Karpas-422 (cell line): Measurements from ENCODE around the gene ANKS1B. TPM values are rescaled to one million over a fixed set of nuclear protein-coding genes. Genes with fewer than 3 reads are reported as not detected.
"Not testable (repeated sequence)": the region's sequence is repeated elsewhere in the genome, so short reads cannot be mapped to it uniquely, and the experiment has no call there.

Experiments used
- DNase-seq: peaks from one replicate; pipeline ENCODE4 v3.0.0-alpha.2; 2015
- H2AFZ ChIP-seq: fragments of 200-600 bp; sonication (generic); 2 replicates; pipeline ENCODE4 v1.6.1; 2014; ENCODE audit warnings: antibody characterized with exemption, low read length, mixed read lengths
- H3K27ac ChIP-seq: fragments of 200-600 bp; sonication (generic); 2 replicates; pipeline ENCODE4 v1.5.1; 2014; ENCODE audit warnings: mild to moderate bottlenecking, low read length, moderate library complexity
- H3K27me3 ChIP-seq: fragments of 200-600 bp; sonication (generic); 2 replicates; pipeline ENCODE4 v1.6.1; 2014; ENCODE audit warnings: low read length, mixed read lengths
- H3K36me3 ChIP-seq: fragments of 200-600 bp; sonication (generic); 2 replicates; pipeline ENCODE4 v1.6.1; 2014; ENCODE audit warnings: low read length, mixed read lengths; ENCODE audit not compliant: insufficient read depth
- H3K4me1 ChIP-seq: fragments of 200-600 bp; sonication (generic); 2 replicates; pipeline ENCODE4 v1.6.1; 2014; ENCODE audit warnings: mild to moderate bottlenecking, low read length, mixed read lengths
- H3K4me2 ChIP-seq: fragments of 200-600 bp; sonication (generic); 2 replicates; pipeline ENCODE4 v1.6.1; 2014; ENCODE audit warnings: low read length, low read depth, mild to moderate bottlenecking; ENCODE audit not compliant: poor library complexity, severe bottlenecking
- H3K4me3 ChIP-seq: fragments of 200-600 bp; sonication (generic); 2 replicates; pipeline ENCODE4 v1.5.1; 2014; ENCODE audit warnings: mild to moderate bottlenecking, antibody characterized with exemption, low read length, mixed read lengths
- H3K79me2 ChIP-seq: fragments of 200-600 bp; sonication (generic); 2 replicates; pipeline ENCODE4 v1.6.1; 2014; ENCODE audit warnings: mild to moderate bottlenecking, low read length, mixed read lengths
- H3K9ac ChIP-seq: fragments of 200-600 bp; sonication (generic); 2 replicates; pipeline ENCODE4 v1.6.0; 2014; ENCODE audit warnings: low read length
- H3K9me2 ChIP-seq: fragments of 200-600 bp; sonication (generic), shearing (Covaris generic); replicated peaks from 2 replicates; pipeline ENCODE4 v1.6.0; 2014; ENCODE audit warnings: mild to moderate bottlenecking, low read length, moderate library complexity; ENCODE audit not compliant: insufficient read depth
- H3K9me3 ChIP-seq: fragments of 300-700, 200-600 bp; sonication (generic); 2 replicates; pipeline ENCODE4 v1.6.1; 2014; ENCODE audit warnings: low read length, mixed read lengths
- H4K20me1 ChIP-seq: fragments of 200-600 bp; sonication (generic); 2 replicates; pipeline ENCODE4 v1.6.1; 2014; ENCODE audit warnings: mild to moderate bottlenecking, antibody characterized with exemption, low read length, low read depth; ENCODE audit not compliant: insufficient read depth
- total RNA-seq: library from RNA; depleted of rRNA; stranded (reverse); fragments of >200 nt; shearing (Covaris generic); gene quantifications from 2 replicates; pipeline ENCODE4 v1.2.3, GENCODE V29; 2014; ENCODE audit warnings: low replicate concordance

Gene ANKS1B
- total RNA-seq, 1 experiment from 2014 or later: 23.4 TPM

GRCh38 chr12:98845957-98846356 is 1138.8 kb downstream of the ANKS1B start:
- H3K36me3 ChIP-seq: no peaks in the 10 kb centered on the region
- no peak overlapping the region for H3K9ac ChIP-seq
- H2AFZ ChIP-seq: no peak overlapping the region
- no peak overlapping the region for H3K4me2 ChIP-seq
- peaks cover 10% of the 10 kb centered on the region for H3K4me1 ChIP-seq
- no peaks in the 10 kb centered on the region for H3K27me3 ChIP-seq
- no peak for DNase-seq
- no peaks in the 10 kb centered on the region for H3K9me3 ChIP-seq
- no peaks in the 10 kb centered on the region for H3K79me2 ChIP-seq
- H3K27ac ChIP-seq: no peak overlapping the region
- H3K9me2 ChIP-seq: no peaks in the 10 kb centered on the region
- no peak overlapping the region for H3K4me3 ChIP-seq
- no peaks in the 10 kb centered on the region for H4K20me1 ChIP-seq

- no peaks in the 10 kb centered on the region for H3K9me3 ChIP-seq
- H3K79me2 ChIP-seq: no peaks in the 10 kb centered on the region
Observed at GRCh38 chr12:98840325-98840724, 1144.4 kb downstream of the ANKS1B start.

GRCh38 chr12:98838231-98838647 is 1146.5 kb downstream of the ANKS1B start:
- no peak overlapping the region for H3K4me2 ChIP-seq
- H4K20me1 ChIP-seq: no peaks in the 10 kb centered on the region
- H3K79me2 ChIP-seq: no peaks in the 10 kb centered on the region
- no peaks in the 10 kb centered on the region for H3K36me3 ChIP-seq
- no peaks in the 10 kb centered on the region for H3K9me3 ChIP-seq
- no peak overlapping the region for H3K27ac ChIP-seq
- H3K4me1 ChIP-seq: no peaks in the 10 kb centered on the region
- no peaks in the 10 kb centered on the region for H3K27me3 ChIP-seq
- H2AFZ ChIP-seq: no peak overlapping the region
- no peak overlapping the region for H3K4me3 ChIP-seq
- no peaks in the 10 kb centered on the region for H3K9me2 ChIP-seq
- H3K9ac ChIP-seq: no peak overlapping the region
- DNase-seq: no peak

More at GRCh38 chr12:98840325-98840724, 1144.4 kb downstream of the ANKS1B start:
- no peaks in the 10 kb centered on the region for H3K36me3 ChIP-seq
- no peaks in the 10 kb centered on the region for H4K20me1 ChIP-seq
- no peaks in the 10 kb centered on the region for H3K4me1 ChIP-seq
- H3K27ac ChIP-seq: no peak overlapping the region
- no peak overlapping the region for H3K4me3 ChIP-seq
- no peaks in the 10 kb centered on the region for H3K27me3 ChIP-seq
- no peak overlapping the region for H3K9ac ChIP-seq
- H3K4me2 ChIP-seq: no peak overlapping the region
- no peaks in the 10 kb centered on the region for H3K9me2 ChIP-seq
- H2AFZ ChIP-seq: no peak overlapping the region
- DNase-seq: no peak

GRCh38 chr12:98837134-98837752 is 1147.5 kb downstream of the ANKS1B start:
- not testable (repeated sequence) for H2AFZ ChIP-seq, H3K9ac ChIP-seq, H3K4me1 ChIP-seq, H4K20me1 ChIP-seq, H3K79me2 ChIP-seq, H3K9me2 ChIP-seq, H3K9me3 ChIP-seq, H3K4me3 ChIP-seq, DNase-seq, H3K36me3 ChIP-seq, H3K27ac ChIP-seq, H3K27me3 ChIP-seq, H3K4me2 ChIP-seq

- Histone ChIP-seq H3K4me1 (no peaks in the 10 kb centered on the region), H3K27me3 (no peaks in the 10 kb centered on the region), H3K4me3 (no peak overlapping the region), H4K20me1 (no peaks in the 10 kb centered on the region), H3K9ac (no peak overlapping the region), H3K9me2 (no peaks in the 10 kb centered on the region), H3K79me2 (no peaks in the 10 kb centered on the region), H3K9me3 (no peaks in the 10 kb centered on the region), H2AFZ (no peak overlapping the region), H3K27ac (no peak overlapping the region), H3K36me3 (no peaks in the 10 kb centered on the region), H3K4me2 (no peak overlapping the region)
- no peak for DNase-seq
Observed at GRCh38 chr12:98830657-98831056, 1154.1 kb downstream of the ANKS1B start.

- Histone ChIP-seq H3K9ac (no peak overlapping the region), H3K4me3 (no peak overlapping the region), H3K27ac (no peak overlapping the region), H3K27me3 (no peaks in the 10 kb centered on the region), H4K20me1 (no peaks in the 10 kb centered on the region), H3K9me2 (no peaks in the 10 kb centered on the region), H3K4me2 (no peak overlapping the region), H3K9me3 (no peaks in the 10 kb centered on the region), H3K4me1 (no peaks in the 10 kb centered on the region), H2AFZ (no peak overlapping the region), H3K79me2 (no peaks in the 10 kb centered on the region), H3K36me3 (no peaks in the 10 kb centered on the region)
- no peak for DNase-seq
Observed at GRCh38 chr12:98828802-98829600, 1155.7 kb downstream of the ANKS1B start.

GRCh38 chr12:98823012-98823411 is 1161.7 kb downstream of the ANKS1B start:
- H3K9me3 ChIP-seq: no peaks in the 10 kb centered on the region
- H3K9me2 ChIP-seq: no peaks in the 10 kb centered on the region
- H3K4me1 ChIP-seq: no peaks in the 10 kb centered on the region
- no peak overlapping the region for H3K9ac ChIP-seq
- H2AFZ ChIP-seq: no peak overlapping the region
- H3K79me2 ChIP-seq: no peaks in the 10 kb centered on the region
- no peak for DNase-seq
- H3K27me3 ChIP-seq: no peaks in the 10 kb centered on the region
- no peak overlapping the region for H3K4me3 ChIP-seq
- H3K4me2 ChIP-seq: no peak overlapping the region
- H3K36me3 ChIP-seq: no peaks in the 10 kb centered on the region
- H4K20me1 ChIP-seq: no peaks in the 10 kb centered on the region
- H3K27ac ChIP-seq: no peak overlapping the region

GRCh38 chr12:98821866-98822265 is 1162.9 kb downstream of the ANKS1B start:
- H3K36me3 ChIP-seq: no peaks in the 10 kb centered on the region
- H3K4me1 ChIP-seq: no peaks in the 10 kb centered on the region
- H3K9me2 ChIP-seq: no peaks in the 10 kb centered on the region
- H3K27me3 ChIP-seq: no peaks in the 10 kb centered on the region
- no peaks in the 10 kb centered on the region for H3K9me3 ChIP-seq
- no peak overlapping the region for H2AFZ ChIP-seq
- H4K20me1 ChIP-seq: no peaks in the 10 kb centered on the region
- no peak for DNase-seq
- H3K79me2 ChIP-seq: no peaks in the 10 kb centered on the region
- no peak overlapping the region for H3K27ac ChIP-seq
- no peak overlapping the region for H3K9ac ChIP-seq
- H3K4me2 ChIP-seq: no peak overlapping the region
- no peak overlapping the region for H3K4me3 ChIP-seq
